ENCODE results near the gene CDIP1.
A peak's percentile ranks its signal among the peaks of the same experiment; 100 is the strongest.
"Not testable (repeated sequence)": the region's sequence is repeated elsewhere in the genome, so short reads cannot be mapped to it uniquely, and the experiment has no call there.

The CDIP1 gene

DNA sequence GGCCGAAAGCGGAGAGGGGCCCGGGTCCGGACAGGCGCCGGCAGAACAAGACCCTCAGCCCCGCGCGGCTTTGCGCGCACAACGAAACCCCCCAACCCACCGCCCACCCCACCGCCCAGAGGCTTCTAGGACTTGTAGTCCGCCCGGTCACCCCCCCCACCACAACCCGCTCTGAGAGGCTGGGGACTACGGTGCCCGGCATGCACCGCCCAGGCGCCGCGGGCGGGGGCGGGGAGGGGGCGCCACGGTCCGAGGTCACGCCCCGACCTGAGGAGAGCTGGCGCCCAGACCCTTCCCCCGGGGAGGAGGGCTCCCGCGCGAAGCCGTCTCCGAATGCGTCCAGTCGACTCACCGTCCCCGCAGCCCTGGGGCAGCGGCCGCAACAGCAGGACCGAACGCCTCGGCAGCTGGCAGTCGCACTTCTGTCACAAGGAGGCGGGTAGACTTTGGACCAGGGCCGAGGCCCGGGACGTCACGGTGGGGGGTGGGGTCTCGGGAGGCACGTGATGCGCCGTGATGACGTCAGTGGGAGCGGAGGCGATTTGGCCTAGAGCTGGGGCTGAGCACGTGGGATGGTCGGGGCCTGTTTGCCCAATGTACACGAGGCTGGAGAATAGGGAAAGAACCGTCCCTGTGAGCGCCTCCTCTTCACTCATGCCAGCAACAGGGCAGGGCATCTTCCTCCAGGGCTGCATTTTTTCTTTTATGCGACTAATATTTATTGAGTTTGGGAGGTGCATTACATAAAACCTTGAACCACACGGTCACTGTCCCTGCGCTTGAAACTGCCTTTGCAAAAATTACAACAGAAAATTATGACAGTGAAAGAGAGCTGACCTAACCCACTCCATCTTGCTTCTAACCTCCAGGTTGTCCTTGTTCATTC, at the start of gene CDIP1:
Gene CDIP1, minus strand, starts transcription at position 424 of the 886 bp plus-strand sequence. CDS start 24,643 bp downstream, outside the sequence.
- peak; percentile 98 for DNase-seq

DNA sequence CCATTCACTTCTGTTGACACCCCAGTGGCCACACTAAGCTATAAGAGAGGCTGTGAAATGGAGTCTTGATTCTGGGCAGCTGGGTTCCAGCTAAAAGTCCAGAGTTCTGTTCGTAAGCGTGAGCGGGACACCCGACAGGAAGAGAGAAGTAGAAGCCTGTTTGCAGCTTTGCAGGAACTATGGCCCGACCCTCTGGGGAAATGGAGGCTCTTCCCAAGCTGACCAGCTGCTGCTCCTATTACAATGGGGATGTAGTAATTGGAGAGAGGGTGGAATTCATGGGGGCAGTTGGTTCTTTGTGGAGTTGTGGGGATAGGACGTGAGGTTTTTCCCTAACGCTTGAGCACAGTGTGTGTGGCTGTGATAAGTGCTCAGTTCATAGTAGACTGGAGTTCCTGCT, 47.7 kb upstream of the CDIP1 start:
- DNase-seq, result no peak

GRCh38 chr16:4583906-4584305, 45.3 kb upstream of the CDIP1 start:
- no peak for DNase-seq

DNA sequence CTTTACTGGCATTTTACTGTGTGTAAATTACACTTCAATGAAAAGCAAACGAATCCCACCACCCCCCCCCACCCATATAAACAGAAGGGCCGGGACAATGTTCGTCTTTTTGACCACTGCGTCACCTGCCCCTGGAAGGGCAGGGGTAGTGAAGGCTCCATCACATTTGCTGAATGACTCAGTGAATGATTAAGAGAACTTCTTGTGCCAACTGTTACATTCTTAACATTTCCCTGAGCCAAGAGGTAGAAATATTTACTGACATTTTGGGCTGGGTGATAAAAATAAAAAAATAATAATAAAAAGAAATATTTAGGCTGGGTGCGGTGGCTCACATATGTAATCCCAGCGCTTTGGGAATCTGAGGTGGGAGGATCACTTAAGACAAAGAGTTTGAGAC, 41.7 kb upstream of the CDIP1 start:
- no peak for DNase-seq

GRCh38 chr16:4578961-4579530, 40.5 kb upstream of the CDIP1 start:
- DNase-seq, result no peak

DNA sequence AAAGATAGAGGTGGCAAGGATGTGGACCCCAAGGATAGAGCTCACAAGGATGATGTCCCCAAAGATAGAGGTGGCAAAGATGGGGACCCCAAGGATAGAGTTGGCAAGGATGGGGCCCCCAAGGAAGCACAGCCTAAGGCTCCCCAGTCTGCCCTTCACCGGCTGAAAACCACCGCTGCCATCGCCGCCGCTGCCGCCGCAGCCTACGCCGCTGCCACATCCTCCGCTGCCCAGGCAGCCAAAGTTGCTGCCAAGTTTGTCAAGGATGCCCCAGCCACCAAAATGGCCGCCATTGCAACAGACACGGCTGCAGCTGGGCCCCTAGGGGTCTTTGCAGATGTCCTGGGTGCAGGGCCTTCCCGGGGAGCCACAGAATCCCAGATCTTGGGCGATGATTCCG, 37.4 kb upstream of the CDIP1 start:
- DNase-seq, result no peak

DNA sequence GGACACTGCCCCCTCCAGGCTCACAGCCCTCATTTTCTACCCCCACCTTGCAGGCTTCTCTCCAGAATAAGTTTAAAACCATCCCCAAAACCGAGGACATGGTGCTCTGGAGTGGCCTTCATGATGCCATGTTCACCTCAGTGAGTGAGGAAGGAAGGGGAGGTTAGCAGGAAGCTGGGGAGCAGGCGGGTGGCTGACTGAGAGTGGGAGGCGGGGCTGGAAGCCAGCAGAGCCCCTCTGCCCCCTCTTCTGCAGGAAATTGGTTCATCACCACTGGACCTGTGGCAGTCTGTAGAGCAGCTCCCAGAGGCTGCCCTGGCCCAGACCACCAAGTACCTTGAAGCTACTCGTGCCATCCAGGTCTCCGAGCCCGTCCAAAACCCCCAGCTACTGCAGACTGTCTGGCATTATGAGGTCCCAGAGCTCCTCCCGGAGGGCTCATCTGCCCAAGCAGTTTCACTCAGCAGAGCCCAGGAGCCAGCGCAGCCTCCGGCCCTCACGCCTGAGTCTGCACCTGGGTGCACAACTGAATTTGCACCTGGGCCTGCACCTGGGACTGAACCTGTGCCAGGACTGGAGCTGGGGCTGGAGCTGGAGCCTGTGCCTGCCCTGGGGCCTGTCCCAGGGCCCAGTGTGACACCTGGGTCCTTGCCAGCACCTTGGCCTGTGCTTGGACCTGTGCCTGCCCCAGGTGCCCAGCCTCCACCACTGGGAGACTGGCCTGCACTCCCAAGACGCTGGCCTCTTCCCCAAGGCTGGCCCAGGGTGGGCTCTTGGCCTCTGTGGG, 36.5 kb upstream of the CDIP1 start:
- no peak for DNase-seq

DNA sequence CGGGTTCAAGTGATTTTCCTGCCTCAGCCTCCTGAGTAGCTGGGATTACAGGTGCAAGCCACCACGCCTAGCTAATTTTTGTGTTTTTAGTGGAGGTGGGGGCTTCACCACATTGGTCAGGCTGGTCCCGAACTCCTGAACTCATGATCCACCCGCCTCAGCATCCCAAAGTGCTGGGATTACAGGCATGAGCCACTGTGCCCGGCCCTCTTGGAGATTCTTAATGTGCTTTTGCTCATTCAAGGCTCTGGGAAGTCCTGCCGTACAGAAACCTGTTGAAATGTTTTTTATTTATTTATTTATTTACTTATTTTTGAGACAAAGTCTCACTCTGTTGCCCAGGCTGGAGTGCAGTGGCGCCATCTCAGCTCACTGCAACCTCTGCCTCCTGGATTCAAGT, 35.4 kb upstream of the CDIP1 start:
- DNase-seq, result not testable (repeated sequence)

DNA sequence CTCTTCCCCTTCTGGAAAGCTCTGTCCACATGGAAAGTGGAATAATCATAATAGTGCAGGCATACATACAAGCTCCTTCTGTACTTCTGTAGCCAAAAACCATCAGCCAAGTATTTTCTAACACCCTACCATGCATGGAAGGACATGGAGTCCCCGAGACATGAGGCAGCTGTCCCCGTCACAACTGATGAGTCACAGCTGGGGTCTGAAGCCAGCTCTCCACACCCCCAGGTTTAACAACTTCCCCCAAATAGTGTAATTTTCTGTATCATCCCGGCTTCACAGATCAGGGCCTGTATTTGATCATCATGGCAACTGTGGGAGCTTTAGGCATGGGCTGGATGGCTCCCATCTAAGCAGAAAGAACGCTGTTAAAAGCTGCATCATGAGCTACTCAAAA, 34.1 kb upstream of the CDIP1 start:
- DNase-seq, result no peak

- no peak for DNase-seq
These were observed 32.2 kb upstream of the CDIP1 start for GRCh38 chr16:4570688-4571321.

DNA sequence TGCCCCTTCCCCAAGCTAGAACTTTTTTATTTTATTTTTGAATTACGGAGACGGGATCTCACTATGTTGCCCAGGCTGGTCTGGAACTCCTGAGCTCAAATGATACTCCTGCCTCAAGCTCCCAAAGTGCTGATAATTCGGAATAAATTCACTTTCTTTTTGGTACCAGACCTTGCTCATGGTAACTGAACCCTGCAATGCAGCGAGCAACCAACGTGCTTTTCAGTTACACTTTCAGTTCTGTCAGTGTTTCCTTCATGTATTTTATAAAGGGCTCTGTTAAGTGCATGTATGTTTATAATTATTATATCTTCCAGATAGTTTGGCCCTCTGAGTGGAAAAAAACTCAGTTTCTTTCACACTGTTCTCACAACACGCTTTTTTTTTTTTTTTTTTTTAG, 31.5 kb upstream of the CDIP1 start:
- no peak for DNase-seq

DNA sequence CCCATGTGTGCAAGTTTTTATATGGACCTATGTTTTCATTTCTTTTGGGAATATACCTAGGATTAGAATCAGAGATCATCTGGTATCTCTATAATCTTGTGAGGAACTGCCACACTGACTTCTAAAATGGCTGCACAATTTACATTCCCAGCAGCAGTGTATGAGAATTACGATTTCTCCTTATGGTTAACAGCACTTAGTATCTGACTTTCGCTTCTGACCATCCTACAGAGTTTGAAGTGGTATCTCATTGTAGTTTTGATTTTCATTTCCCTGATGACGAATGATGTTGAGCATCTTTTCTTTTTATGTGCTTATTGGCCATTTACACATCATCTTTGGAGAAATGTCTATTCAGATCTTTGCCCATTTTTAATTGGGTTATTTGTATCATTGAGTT, 27.6 kb upstream of the CDIP1 start:
- no peak for DNase-seq

- no peak for DNase-seq
These were observed 26.2 kb upstream of the CDIP1 start for GRCh38 chr16:4564661-4565267.

DNA sequence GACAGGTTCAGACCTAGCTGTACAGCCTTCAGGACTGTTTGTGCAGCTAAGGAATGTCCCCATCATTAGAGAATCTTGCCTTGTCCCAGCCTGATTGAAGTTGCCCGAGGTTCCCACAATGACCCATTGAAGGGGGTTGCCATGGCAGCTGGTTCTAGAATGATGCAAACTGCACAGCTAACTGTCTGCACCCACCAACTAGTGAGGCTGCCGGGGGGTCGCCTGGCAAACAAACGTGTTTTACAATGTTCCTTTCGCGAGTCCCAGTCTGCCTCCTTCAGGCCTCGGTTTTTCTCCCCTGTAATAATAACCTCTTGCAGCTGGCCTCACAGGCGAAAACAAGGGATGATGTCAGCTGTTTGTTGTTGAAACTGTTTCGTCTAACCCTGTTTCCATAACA, 23.0 kb upstream of the CDIP1 start:
- DNase-seq, result no peak

- no peak for DNase-seq
These were observed 19.4 kb upstream of the CDIP1 start for GRCh38 chr16:4557973-4558372.

DNA sequence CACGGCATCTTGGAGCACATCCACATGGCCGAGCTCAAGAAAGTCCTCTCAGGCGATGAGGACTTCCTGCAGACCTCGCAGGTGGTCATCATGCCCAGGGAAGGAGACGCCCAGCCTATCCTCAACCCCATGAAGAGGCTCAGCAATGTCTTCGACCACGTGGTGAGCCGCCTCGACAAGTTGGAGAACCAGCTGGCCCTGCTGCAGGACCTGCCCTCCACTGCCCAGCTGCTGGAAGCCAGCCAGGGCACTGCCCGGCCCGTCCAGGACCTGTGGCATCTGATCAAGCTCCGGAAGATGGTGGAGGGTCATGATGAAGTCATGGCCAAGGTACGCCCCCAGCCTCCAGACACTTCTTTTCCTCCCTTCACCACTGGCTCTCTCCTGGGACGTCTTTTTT, 18.0 kb upstream of the CDIP1 start:
- no peak for DNase-seq

DNA sequence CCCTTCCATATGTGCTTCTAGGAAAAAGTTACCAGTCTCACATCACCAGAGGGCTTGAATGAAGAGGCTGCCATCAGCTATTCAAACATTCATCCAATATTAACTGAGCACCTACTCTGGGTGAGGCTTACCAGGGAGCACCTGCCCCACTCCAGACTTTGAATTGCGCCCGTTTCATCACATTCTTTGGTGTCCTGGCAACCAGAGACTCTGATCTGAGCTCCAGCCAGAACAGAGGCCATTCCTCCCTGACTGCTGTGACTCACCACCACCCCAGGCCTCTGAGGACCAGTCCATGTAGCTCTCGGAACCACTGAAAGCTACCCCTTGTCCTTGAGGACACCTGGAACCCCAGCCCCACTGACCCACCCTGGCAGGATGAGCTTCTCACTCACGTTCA, 17.5 kb upstream of the CDIP1 start, which contains the start of gene C16orf96:
Gene C16orf96, plus strand, starts transcription at position 229 of the 400 bp plus-strand sequence. Its CDS starts 150 bp downstream, at position 379.
- DNase-seq, result no peak

- no peak for DNase-seq
These were observed 14.0 kb upstream of the CDIP1 start for GRCh38 chr16:4552541-4552940.

- no peak for DNase-seq
These were observed 12.0 kb upstream of the CDIP1 start for GRCh38 chr16:4550591-4550990.

- DNase-seq, result no peak
These were observed 9.6 kb upstream of the CDIP1 start for GRCh38 chr16:4548124-4548523.

GRCh38 chr16:4544473-4544872, 5.9 kb upstream of the CDIP1 start:
- DNase-seq, result no peak

DNA sequence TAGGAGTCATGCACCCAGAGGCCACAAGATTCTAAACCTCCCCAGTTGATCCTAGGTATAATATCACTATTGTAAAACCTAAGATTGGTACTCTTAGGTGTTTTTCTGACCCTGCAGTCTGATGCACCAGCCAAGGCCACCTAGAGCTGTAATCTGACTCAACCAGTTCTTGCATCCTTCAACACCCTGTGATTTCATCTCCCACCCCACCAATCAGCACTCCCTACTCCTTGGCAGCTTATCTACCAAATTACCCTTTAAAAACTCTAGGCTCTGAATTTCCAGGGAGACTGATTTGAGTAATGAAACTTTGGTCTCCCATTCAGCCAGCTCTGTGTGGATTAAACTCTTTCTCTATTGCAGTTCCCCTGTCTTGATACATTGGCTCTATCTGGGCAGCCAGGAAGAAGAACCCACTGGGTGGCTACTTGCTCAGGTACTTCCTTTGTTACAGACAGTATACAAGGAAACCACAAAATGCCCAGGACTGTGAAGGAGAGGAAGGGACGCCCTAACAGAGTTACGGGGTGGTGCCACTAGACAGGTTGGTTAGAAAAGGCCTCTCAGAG, 1.2 kb upstream of the CDIP1 start:
- no peak for DNase-seq
